Activated CD8-positive, alpha-beta memory T cell treated with anti-CD3 and anti-CD28 coated beads, Interleukin-2, amount 50 U/mL, for 24 hours (primary cell): Measurements from ENCODE around the gene PCYOX1L.

Source experiments
- DNase-seq: peaks from one replicate; pipeline ENCODE4 v3.0.0-alpha.2; 2020; ENCODE audit errors: extremely low read depth

Gene PCYOX1L

DNA sequence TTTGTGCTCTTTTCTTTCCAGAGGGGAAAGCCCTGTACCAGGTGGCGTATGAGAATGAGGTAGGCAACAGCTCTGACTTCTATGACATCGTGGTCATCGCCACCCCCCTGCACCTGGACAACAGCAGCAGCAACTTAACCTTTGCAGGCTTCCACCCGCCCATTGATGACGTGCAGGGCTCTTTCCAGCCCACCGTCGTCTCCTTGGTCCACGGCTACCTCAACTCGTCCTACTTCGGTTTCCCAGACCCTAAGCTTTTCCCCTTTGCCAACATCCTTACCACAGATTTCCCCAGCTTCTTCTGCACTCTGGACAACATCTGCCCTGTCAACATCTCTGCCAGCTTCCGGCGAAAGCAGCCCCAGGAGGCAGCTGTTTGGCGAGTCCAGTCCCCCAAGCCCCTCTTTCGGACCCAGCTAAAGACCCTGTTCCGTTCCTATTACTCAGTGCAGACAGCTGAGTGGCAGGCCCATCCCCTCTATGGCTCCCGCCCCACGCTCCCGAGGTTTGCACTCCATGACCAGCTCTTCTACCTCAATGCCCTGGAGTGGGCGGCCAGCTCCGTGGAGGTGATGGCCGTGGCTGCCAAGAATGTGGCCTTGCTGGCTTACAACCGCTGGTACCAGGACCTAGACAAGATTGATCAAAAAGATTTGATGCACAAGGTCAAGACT, 10.3 kb downstream of the PCYOX1L start:
- no peak for DNase-seq

DNA sequence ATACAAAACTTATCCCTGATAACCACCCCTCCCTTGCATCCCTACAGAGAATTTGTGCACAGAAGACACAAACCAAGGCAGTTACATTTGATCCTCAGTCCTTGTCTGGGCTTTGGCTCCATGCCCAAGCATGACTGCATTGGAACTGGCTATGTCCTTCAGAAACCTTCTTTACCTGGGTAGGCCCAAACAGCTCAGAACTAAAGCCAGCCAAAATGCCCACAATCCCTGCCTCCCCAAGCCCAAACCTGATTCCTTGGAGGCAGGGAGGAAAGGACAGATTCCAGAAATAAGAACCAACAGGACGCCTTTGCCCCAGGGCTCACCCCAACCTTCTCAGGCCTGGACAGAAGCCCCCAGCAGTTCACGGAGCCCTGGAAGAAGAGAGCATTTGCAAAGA, 13.0 kb downstream of the PCYOX1L start:
- no peak for DNase-seq

DNA sequence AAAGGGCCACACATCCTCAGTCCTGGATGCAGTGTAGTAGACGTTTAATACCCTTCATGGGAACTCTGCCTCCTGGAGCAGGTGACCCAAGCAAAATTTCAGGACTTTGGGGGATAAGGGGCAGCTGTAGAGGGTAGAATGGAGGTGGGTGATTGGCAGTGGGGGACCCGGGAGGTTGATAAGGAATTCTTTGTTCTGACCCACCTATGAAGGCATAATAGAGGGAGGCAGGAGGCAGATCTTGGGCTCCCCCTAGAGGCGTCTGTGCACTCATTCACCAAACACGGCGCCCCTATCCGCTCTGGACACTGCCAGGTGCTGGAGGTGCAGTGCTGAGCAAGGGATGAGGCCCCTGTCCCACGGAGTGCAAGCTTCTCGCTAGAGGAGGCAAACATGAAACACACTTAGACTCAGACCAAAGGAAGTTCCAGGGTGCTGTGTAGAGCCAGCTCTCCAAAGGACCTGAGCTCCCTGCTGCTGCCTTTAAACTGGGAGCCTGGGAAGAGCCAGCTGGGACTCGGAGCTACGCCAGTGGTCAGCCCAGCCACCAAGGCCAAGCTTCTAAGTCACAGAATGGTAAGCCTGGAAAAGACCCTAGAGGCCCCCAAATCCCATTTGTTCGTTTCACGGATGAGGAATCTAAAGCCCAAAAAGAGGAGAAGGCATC, 13.6 kb downstream of the PCYOX1L start:
- peak; percentile 36 for DNase-seq

DNA sequence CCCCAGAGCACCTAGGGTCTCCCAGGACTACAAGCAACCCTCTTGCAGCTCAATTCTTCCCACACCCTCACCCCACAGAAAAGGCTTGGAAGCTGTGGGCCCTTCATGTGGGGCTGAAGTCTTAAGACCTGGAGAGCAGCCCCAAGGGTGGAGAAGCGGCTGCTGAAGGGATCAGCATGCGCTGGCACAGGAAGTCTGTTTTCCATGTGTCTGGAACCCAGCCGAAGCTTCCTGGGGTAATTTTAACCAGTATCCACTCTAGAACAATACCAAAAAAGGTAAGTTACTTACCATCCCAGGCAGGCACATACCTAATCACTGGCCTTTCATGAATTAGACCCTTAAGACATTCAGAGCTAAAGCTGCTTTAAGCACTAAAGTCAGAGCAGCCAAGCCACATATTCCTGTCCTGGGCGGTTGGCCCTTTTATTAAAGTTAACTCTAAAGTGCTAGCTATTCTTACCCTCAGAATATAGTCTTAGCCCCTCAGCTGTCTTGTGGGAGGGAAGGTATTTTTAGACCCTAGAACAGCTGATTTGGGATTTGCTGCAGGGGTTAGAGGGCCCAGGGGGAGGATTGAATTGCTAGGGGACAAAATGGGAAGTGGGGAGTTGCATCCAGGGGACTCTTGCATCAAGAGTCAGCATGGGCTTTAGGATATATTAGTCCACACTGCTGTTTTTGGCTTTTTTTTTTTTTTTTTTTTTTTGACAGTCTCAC, 14.4 kb downstream of the PCYOX1L start:
- no peak for DNase-seq

DNA sequence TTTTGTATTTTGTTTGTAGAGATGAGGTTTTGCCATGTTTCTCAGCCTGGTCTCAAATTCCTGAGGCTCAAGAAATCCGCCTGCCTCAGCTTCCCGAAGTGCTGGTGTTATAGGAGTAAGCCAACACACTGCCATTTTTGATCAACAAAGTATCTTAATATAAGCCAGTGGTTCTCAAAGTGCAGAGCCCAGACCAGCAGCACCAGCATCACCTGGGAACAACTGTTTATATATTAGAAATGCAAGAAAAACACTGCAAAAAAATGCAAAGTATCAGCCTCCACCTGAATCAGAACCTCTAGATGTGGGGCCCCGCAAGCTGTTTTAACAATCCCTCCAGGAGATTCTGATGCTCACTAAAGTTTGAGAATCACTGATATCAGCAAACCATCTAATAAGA, 15.1 kb downstream of the PCYOX1L start:
- DNase-seq = no peak

DNA sequence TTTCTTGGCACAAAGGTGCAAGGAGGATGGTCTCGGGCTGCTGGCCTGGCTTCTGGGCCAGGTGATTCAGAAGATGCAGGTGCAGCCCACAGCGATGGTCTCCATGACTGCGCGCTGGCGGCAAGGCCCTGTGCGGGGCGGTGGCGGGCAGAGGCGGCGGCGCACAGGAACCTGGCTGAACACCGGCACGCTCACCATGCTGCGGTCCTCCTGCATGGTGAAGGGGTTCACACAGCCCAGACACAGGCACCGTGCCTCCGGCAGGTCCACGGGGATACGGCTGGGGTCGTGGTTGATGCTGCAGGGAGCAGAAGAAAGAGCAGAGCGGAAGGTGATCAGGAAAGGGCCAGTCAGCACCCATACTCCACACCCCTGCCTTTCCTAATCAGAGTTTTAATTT, 16.5 kb downstream of the PCYOX1L start:
- DNase-seq = no peak

DNA sequence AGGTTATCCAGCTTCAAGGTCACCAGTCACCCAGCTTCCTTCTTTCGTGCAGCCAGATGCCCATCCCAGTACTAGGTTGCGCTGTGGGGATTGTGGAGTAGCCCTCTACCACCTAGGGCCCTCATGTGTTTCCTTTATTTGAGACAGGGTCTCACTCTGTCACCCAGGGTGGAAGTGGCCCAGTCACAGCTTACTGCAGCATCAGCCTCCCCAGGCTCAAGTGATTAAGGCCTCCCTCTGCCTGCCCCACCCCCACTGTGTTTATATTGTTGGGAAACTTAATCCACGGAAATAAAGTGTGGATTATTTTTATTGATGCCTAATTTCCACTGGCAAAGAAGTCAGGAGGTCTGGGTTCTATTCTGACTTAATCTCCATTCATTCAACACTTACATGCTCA, 17.0 kb downstream of the PCYOX1L start:
- DNase-seq = no peak

DNA sequence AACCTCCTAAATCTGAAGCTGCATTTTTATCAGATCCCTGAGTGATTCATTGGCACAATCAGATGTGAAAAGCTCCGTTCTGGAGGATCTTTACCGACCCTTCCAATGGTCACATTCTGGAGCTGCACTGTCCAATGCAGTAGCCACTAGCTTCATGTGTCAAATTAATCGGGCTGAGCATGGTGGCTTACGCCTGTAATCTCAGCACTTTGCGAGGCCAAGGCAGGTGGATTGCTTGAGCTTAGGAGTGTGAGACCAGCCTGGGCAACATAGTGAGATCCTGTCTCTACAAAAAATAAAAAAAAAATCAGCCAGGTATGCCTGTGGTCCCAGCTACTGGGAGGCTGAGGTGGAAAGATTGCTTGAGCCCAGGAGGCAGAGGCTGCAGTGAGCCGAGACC, 17.6 kb downstream of the PCYOX1L start:
- DNase-seq = no peak

DNA sequence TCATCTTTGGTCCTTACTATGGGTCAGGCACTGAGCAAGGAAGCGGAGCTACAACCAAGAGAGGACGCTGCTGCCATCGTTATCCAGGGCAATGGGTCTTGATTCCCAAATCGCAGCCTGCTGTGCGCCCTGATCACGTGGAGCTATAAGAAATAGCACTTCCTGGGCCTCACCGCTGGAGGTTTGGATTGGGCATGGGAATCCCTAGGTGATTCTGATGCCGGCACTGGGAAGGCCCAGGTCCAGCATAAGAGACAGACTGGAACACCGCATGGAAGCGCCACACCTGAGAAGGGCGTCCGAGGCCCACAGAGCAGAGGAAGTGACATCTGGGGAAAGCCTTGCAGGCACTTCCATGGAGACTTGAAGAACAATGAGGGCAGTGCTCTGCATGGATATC, 18.3 kb downstream of the PCYOX1L start:
- no peak for DNase-seq

DNA sequence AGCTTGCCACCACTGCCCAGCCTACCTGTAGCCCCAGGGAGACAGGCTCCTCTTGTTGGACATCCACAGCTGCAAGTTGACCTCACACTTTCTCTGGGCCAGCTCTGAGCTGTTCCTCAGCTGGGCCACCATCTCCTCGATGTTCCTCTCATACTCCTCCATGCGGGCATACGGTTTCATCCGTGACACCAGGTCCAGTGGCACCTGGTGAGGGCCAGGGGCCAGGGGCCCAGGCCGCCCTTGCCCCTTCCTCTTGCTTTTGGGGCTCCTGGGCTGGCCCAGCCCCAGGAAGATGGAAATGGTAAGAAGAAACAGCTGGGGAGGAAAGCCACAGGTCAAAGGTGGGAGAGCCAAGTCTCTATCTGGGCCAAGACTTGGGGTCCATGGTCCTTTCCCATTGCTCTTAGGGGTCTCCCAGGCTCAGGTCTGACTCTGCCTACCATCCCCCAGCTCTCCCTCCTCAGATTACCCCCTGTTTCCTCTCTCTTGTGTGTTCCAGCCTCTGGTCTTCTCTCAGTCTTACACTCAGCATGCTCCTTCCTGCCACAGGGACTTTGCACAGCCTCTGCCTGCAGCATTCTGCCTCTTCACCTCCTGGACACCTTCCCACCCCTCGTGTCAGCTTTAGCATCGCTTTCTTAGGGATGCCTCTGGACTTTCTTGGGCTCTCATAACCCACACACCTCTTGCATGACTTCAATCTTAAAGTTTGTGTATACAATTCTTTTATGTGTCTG, 19.0 kb downstream of the PCYOX1L start:
- no peak for DNase-seq

DNA sequence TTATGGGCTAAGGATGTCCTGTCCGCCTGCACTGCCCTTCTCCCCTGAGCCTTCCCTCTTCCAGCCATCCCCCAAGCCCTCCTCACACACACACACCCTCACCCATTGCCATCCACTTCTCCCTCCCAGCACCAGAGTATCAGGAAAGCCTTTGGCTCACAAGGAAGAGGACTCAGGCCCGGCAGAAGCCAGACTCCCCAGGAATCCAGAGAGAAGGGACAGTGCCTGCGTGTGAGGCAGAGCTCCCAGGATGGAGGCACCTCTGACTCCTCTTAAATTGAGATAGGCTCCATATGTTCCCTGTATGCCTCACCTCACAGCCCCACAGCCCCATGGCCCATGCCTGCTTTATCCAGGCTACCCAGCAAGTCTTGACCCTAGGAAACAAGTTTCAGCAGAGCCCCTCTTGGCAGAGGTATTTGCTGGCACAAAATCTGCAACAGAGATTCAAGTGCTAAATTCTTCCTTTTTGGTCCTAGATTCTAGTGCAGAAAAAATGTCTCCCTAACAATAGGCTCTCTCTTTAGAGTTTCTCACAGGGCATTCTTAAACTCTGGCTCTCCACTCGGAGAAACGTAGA, 20.5 kb downstream of the PCYOX1L start:
- DNase-seq = no peak

DNA sequence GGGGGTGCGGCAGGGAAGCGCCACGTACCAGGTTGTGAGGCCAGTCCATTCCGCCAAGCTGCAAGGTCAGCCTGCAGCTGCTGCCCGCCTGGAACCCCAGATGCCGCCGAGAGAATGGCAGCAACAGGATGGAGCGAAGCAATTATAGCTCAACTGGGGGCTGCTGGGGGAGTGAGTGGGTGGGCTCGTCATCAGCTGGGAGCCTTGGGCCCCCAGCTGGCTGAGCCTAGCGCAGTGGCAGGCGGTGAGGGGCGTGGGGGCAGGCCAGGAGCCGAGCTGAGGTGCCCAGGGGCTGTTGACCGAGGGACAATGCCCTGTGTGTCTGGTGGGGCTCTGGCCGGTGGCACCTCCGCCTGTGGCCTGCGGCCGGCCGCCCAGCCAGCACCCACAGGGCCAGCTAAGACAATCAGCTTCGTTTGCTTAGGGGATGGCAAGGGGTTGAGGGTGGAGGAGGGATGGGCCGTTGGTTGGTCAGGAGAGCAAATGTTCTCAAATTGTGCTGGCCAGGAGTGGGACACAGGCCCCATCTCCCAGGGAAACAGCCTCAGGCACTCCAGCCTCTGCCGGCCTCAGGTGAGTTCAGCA, 21.4 kb downstream of the PCYOX1L start, which contains the start of gene IL17B:
TSS of gene IL17B (minus strand) at position 116 of the 585 bp plus-strand sequence. CDS start at position 49, 67 bp downstream.
- no peak for DNase-seq

DNA sequence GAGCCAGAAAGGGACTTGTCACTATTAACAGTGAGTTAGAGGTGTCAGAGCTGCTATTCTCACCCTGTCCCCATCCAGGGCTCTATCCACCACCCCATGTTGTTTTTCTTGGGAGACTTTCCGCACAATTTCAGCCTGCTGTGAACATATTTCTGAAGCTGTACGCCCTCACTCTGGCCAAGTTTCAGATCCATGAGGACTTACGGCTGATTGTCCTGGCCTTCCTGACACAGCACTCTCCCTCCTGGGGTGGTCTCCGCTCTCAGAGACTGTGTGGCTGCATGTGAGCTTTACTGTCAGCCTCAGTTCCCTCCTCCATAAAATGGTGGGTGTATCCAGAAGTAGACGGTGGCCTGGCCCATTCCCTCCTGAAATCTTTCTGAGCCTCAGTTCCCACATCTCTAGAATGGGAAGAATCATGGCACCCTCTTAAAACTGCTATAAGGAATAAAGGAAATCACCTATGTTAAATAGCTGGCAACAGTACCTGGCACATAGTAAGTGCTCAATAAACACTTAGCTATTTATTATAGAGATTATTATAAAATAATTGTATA, 22.1 kb downstream of the PCYOX1L start:
- DNase-seq = no peak

DNA sequence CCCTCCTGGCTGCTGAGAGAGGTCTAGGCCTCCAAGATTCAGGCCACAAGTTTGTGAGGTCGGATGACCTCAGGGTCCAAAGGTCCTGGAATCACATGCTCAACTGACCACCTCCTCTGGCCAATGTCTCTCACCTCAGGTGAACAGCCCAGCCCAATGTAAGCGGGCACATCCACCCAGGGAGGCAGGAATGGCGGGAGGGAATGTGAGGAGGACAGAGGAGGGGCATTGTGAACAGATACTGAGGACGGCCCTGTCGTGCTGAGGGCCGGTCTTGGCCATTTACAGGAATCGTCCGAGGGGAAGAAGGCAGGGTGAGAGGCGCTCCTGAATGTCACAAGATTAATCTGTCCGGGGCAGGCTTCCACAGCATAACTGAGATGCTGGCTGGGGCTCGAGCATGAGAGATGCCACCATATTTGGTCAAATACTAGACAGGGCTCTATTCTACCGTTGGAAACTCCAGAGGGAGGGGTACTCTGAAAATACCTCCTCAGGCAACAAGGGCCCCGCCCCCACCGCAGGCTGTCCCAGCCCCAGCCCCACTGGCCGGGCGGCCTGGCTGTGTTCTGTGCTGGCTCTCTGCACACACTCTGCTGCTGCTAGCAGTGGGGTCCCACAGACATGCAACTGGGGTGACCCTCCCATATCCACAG, 22.7 kb downstream of the PCYOX1L start:
- no peak for DNase-seq

DNA sequence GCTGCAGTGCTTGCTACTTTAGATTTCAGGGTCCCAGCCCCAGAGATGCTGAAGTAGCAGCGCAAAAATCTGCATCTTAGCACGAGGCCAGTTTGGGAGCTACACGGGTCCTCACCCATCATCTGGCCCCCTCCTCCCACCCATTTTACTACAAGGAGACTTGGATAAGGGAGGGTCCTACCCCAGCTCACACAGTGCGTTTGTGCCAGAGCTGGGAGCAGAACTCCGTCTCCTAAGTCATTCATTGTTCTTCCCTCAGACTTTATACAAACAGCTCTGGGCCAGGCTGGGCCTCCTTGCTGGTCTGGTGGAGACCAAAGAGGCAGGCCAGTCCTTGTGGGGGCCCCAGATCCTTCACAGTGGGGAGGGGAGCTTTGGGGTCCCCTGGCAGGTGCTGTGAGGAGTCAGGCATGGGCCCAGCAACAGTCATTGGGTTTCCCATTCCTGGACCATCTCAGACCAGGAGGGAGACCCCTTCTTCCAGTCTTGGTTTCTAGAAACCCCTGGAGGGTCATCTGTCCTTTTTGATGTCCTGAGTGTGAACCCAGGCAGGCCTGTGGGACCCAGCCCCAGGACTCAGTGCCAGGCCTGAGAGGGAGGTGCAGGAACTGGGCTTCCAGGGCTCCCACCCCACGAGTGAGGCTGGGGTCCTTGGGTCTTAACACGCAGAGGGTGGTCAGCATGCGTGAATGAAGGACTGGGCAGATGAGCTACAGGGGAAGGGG, 23.6 kb downstream of the PCYOX1L start:
- DNase-seq = no peak

DNA sequence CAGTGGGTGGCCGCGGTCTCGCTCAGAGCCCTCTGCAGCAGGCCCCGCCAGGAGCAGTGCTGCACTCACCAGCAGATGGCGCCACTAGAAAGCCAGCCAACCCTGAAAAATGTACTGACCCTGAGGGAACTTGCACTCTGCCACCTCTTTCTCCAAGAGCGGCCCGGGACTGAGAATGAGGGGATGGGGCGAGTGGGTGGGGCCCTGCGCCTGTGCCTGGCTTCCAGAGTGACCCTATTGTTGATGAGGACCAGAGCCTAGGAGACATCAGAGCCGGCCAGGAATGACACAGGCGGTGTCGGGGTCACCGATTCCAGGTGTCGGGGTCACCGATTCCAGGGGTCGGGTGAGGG, 24.1 kb downstream of the PCYOX1L start:
- DNase-seq = peak; percentile 28

DNA sequence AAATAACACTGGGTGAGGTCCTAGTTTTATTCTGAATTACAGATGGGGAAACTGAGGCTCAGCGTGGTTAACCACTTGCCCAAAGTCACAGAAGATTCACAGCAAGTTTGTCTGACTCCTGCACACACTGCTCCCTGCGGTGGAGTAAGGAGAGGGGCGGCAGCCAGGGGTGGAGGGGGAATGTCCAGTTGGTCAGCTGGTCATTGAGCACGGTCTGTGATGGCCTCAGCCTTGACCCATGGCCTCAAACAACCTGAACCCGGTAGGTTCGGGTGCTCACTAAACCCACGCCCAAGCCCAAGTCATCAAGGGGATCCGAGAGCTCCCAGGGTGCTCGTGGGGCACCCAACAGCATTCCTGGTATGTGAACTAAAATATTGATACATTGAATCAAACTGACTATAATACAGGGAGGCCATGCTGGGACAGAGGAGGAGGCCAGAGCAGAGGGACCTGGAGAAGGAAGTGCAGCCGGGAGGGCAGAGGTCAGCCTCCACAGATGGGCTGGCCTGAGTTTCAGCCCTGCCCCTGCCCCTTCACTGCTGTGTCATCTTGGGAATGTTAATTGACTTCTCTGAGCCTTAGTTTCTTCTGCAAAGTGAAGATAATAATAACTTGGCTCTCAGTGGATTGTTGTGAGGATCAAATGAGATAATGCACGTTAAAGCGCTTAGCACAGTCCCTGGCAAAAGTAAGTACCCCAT, 24.8 kb downstream of the PCYOX1L start:
- no peak for DNase-seq

DNA sequence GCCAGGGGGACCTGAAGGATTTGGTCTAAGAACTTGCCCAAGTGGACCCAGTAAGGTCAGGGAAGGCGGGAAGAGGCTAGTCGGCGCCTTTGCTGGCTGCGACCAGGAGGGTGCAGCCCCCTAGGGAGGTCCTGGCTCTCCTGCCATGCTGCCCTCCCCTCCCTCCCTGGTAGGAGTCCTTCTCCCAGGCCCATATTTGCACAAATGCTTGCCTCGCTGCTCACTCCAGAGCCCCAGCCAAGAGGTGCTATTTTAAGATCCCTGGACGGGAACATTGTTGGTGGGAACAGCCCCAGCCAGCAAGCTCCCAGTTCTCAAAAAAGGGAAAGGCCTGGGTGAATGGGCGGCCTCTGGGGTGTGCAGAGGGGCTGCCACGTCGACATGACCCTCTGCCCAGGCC, 25.6 kb downstream of the PCYOX1L start:
- DNase-seq = no peak

DNA sequence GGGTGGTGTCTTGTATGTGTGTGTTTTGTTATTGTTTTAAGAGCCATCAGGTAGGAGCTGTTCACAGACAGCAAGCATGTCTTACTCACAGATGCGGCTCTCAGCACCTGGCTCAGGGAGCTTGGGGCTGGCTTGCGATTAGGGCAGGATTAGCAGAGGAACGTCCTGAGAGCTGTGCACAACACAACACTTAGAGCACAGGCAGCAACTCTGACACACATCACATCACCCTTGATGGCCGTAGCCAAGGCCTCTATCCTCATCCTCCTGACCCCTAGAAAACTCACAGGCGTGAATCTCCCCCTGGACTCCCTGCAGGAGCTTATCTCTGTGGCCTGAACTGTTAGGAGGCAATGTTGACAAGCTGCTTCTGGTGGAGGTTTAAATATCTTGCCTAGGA, 28.3 kb downstream of the PCYOX1L start:
- DNase-seq = no peak
